Erythroblast (primary cell): ENCODE results near the gene TEKTIP1.

ENCODE experiments used
- GATA1 ChIP-seq: IDR thresholded peaks from 2 replicates; pipeline ENCODE4 v1.6.1; 2011; ENCODE audit warnings: low read depth, mild to moderate bottlenecking, control low read depth, low read length, moderate library complexity
- POLR2A ChIP-seq: IDR thresholded peaks from 2 replicates; pipeline ENCODE4 v1.6.1; 2011; ENCODE audit warnings: mild to moderate bottlenecking, low read length

DNA sequence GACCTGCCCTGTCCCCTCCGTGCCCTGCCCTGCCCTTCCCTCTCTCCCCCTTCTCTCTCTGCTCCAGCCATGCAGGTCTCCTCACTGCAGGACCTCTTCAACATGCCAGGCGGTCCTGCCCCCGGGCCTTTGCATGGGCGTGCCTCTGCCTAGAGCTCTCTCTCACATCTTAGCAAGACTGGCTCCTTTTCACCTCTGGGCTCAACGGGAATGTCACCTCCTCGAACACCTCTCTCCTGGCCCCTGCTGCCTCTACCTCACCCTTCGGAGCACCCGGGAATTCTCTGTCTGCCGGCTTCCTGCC is 12.8 kb downstream of the TEKTIP1 start:
- no peak for TF ChIP-seq POLR2A
- TF ChIP-seq GATA1: no peak
